Measurements from ENCODE around the gene SLN. TPM values are rescaled to one million over a fixed set of nuclear protein-coding genes. Genes with fewer than 3 reads are reported as not detected.

Gene SLN
- total and polyA plus RNA-seq, 7 donors: 475 to 8,637 (median 2,561) TPM

GRCh38 chr11:107708792-107709191, 3.1 kb downstream of the SLN start:
- peak overlapping the region; percentile 77 for H3K4me3 ChIP-seq
- TF ChIP-seq CTCF (IDR thresholded peaks at IDR 0.05): no peak
- H3K27me3 ChIP-seq (ENCODE audit: insufficient read depth in 3 of 3, low read length in 2 of 3): no peaks in the 10 kb centered on the region
- ATAC-seq (peak; percentile 45 to 75 (median 67)), DNase-seq (peak in 1 of 2 donors; percentile 69)
- intact Hi-C loops (cut with DNase I): loop anchor here in 1 of 2 donors (5.0 kb wide), 1 partner anchor 34 kb away; no protein-coding TSS in a partner anchor
- no peaks in the 10 kb centered on the region for H3K9me3 ChIP-seq
- peak overlapping the region; percentile 91 for H3K27ac ChIP-seq
- H3K4me1 ChIP-seq: peaks cover 29% of the 10 kb centered on the region
- 24 to 25% (median 24%) methylated on average over 3 of the region's 3 CpGs for WGBS, 3 donors
- H3K36me3 ChIP-seq (ENCODE audit: insufficient read depth in 1 of 2, low read depth in 1 of 2): peaks cover 0 to 14% of the 10 kb centered on the region in 2 donors

- H3K9me3 ChIP-seq: no peaks in the 10 kb centered on the region
- ATAC-seq (no peak), DNase-seq (no peak)
- no peaks in the 10 kb centered on the region for H3K27me3 ChIP-seq (ENCODE audit: insufficient read depth in 3 of 3, low read length in 2 of 3)
- H3K27ac ChIP-seq: peak overlapping the region; percentile 91
- peak overlapping the region; percentile 77 for H3K4me3 ChIP-seq
- TF ChIP-seq CTCF (IDR thresholded peaks at IDR 0.05): no peak
- H3K4me1 ChIP-seq: peaks cover 34% of the 10 kb centered on the region
- WGBS, 3 donors: 35 to 42% (median 38%) methylated on average over 4 of the region's 4 CpGs
- intact Hi-C loops (cut with DNase I): loop anchor here in 1 of 2 donors (5.0 kb wide), 1 partner anchor 34 kb away; no protein-coding TSS in a partner anchor
- H3K36me3 ChIP-seq (ENCODE audit: insufficient read depth in 1 of 2, low read depth in 1 of 2): peaks cover 0 to 14% of the 10 kb centered on the region in 2 donors
These were observed 4.0 kb downstream of the SLN start for GRCh38 chr11:107707807-107708206.

- DNase-seq: no peak
- peak in 2 of 4 donors; percentile 31 to 41 for ATAC-seq
- Histone ChIP-seq H3K4me1 (peaks cover 40% of the 10 kb centered on the region), H3K9me3 (no peaks in the 10 kb centered on the region), H3K27ac (peak overlapping the region; percentile 91), H3K27me3 (ENCODE audit: insufficient read depth in 3 of 3, low read length in 2 of 3) (no peaks in the 10 kb centered on the region), H3K36me3 (ENCODE audit: insufficient read depth in 1 of 2, low read depth in 1 of 2) (peaks cover 0 to 14% of the 10 kb centered on the region in 2 donors), H3K4me3 (peak overlapping the region; percentile 77)
- intact Hi-C loops (cut with DNase I): loop anchor here in 1 of 2 donors (5.0 kb wide), 1 partner anchor 35 kb away; no protein-coding TSS in a partner anchor
- 21 to 33% (median 27%) methylated on average over 3 of the region's 3 CpGs for WGBS, 3 donors
- no peak for TF ChIP-seq CTCF (IDR thresholded peaks at IDR 0.05)
These were observed 4.6 kb downstream of the SLN start for GRCh38 chr11:107707215-107707671.

- H3K36me3 ChIP-seq (ENCODE audit: insufficient read depth in 1 of 2, low read depth in 1 of 2): peaks cover 0 to 14% of the 10 kb centered on the region in 2 donors
- H3K4me1 ChIP-seq: peaks cover 43% of the 10 kb centered on the region
- H3K4me3 ChIP-seq: no peak overlapping the region
- no peak for ATAC-seq
- intact Hi-C loops (cut with DNase I): loop anchor here in 1 of 2 donors (5.0 kb wide), 1 partner anchor 36 kb away; no protein-coding TSS in a partner anchor
- H3K9me3 ChIP-seq: no peaks in the 10 kb centered on the region
- 12 to 17% (median 15%) methylated on average over 2 of the region's 2 CpGs for WGBS, 3 donors
- H3K27me3 ChIP-seq (ENCODE audit: insufficient read depth in 3 of 3, low read length in 2 of 3): no peaks in the 10 kb centered on the region
- peak overlapping the region; percentile 91 for H3K27ac ChIP-seq
- TF ChIP-seq CTCF (IDR thresholded peaks at IDR 0.05): no peak
- no peak for DNase-seq
These were observed 5.3 kb downstream of the SLN start for GRCh38 chr11:107706531-107706930.
